ENCODE measurements around the gene TFIP11. TPM values are rescaled to one million over a fixed set of nuclear protein-coding genes. Genes with fewer than 3 reads are reported as not detected.

The TFIP11 gene
- total and polyA plus RNA-seq, 2 of the 8 experiments (the other 6 are each of a cell fraction or from before 2014, with no cell fraction given): 18.1 to 28.3 TPM

DNA sequence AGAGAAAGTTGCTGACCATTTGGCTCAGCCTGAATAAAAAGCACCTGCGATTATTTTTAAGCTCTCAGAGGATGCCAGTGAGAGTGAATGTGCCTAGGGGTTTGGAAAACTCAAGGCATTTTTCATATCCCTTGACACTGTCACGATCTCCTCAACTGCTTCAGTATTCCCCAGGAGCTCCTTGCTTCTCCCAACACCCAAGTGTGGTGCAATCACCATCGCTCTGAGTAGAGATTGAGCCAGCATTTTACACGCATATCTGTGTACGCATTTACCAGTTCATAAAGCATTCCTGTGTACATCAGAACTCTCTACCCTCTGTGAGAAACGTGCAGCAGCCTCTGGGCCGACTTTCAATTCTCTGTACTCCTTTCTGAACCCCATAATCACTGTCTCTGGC lies 27.3 kb downstream of the TFIP11 start:
- FAIRE-seq (no peak), DNase-seq (ENCODE audit: low read depth in 1 of 2, low spot score in 2 of 2) (no peak)
- Histone ChIP-seq H3K4ac (replicated peaks; ENCODE audit: insufficient read length, low read depth, low read length) (no peak overlapping the region), H3K4me1 (replicated peaks in 1 of 4; ENCODE audit: control insufficient read depth in 3 of 4, insufficient read depth in 4 of 4, low read length in 3 of 4) (peaks cover 0 to 14% (median 6%) of the 10 kb centered on the region in 4 experiments; a peak in 5 of 7 replicates), H2BK120ac (replicated peaks; ENCODE audit: low read depth, low read length) (no peak overlapping the region), H3K79me2 (ENCODE audit: control insufficient read depth in 1 of 2, insufficient read depth in 2 of 2, low read length in 2 of 2) (peaks cover 12 to 51% of the 10 kb centered on the region in 2 experiments), H3K23me2 (ENCODE audit: low read depth, low read length) (peaks cover 11% of the 10 kb centered on the region), H3K4me2 (ENCODE audit: insufficient read depth in 1 of 2, low read depth in 2 of 2, low read length in 2 of 2) (peak overlapping the region; percentile 79 to 96), H3K9ac (replicated peaks in 1 of 4; ENCODE audit: extremely low read depth in 1 of 4, low read depth in 3 of 4, low read length in 3 of 4) (peak overlapping the region in 1 of 4 experiments; percentile 8; a peak in 1 of 7 replicates), H4K5ac (ENCODE audit: insufficient read length, low read depth, low read length) (no peak overlapping the region), H3K23ac (ENCODE audit: insufficient read length) (no peak overlapping the region), H2BK12ac (ENCODE audit: low read depth, low read length) (no peak overlapping the region), H3K27ac (ENCODE audit: low read depth, low read length) (no peak overlapping the region), H4K8ac (ENCODE audit: extremely low read depth, insufficient read depth, low read length) (no peak overlapping the region), H2AFZ (ENCODE audit: low read length) (no peak overlapping the region), H3K56ac (replicated peaks; ENCODE audit: insufficient read length, low read depth, low read length) (no peak overlapping the region), H4K91ac (replicated peaks; ENCODE audit: insufficient read length, low read length) (no peak overlapping the region), H3K14ac (ENCODE audit: insufficient read length) (no peak overlapping the region), H2AK5ac (ENCODE audit: low read depth, low read length) (no peak overlapping the region), H3K9me3 (ENCODE audit: insufficient read depth in 2 of 2, low read depth in 1 of 2, low read length in 1 of 2) (no peaks in the 10 kb centered on the region), H3K18ac (ENCODE audit: extremely low read depth, low read length) (no peak overlapping the region), H2BK15ac (ENCODE audit: low read length) (no peak overlapping the region), H2BK5ac (ENCODE audit: low read depth, low read length) (no peak overlapping the region), H3K27me3 (replicated peaks in 1 of 4; ENCODE audit: control insufficient read depth in 3 of 4, extremely low read depth in 1 of 4, insufficient read depth in 3 of 4, low read length in 3 of 4) (no peaks in the 10 kb centered on the region; a peak in 1 of 7 replicates), H3K4me3 (ENCODE audit: extremely low read depth in 1 of 4, insufficient read depth in 2 of 4, low read depth in 3 of 4, low read length in 4 of 4) (peak overlapping the region in 2 of 4 experiments; percentile 89 to 90; a peak in 4 of 8 replicates), H3K36me3 (ENCODE audit: control insufficient read depth in 2 of 4, insufficient read depth in 4 of 4, low read length in 3 of 4) (peaks cover 9 to 24% (median 24%) of the 10 kb centered on the region in 4 experiments), H2BK20ac (ENCODE audit: low read length) (no peak overlapping the region), H3K79me1 (ENCODE audit: low read depth, low read length) (peaks cover 6% of the 10 kb centered on the region; the same call in 1 of the 2 replicates), H4K20me1 (replicated peaks in 1 of 2; ENCODE audit: control insufficient read depth in 1 of 2, insufficient read depth in 2 of 2, low read length in 2 of 2) (peaks cover 2% of the 10 kb centered on the region in 2 experiments)
- TF ChIP-seq NANOG (IDR thresholded peaks at IDR 0.05; ENCODE audit: insufficient read depth, low read depth, low read length, poor library complexity, severe bottlenecking): no peak
- TF ChIP-seq CHD2 (IDR thresholded peaks at IDR 0.05; ENCODE audit: low read length): no peak
- no peak for TF ChIP-seq SIX5 (IDR thresholded peaks at IDR 0.05; ENCODE audit: low read depth, low read length)
- TF ChIP-seq SUZ12 (IDR thresholded peaks at IDR 0.05; ENCODE audit: low read length): no peak
- TF ChIP-seq SP2 (IDR thresholded peaks at IDR 0.05; ENCODE audit: low read length): no peak
- TF ChIP-seq RBBP5 (IDR thresholded peaks at IDR 0.05; ENCODE audit: borderline replicate concordance, low read depth, low read length): no peak
- TF ChIP-seq TAF7 (optimal IDR thresholded peaks at IDR 0.05; ENCODE audit: borderline replicate concordance, low read depth, low read length): no peak
- no peak for TF ChIP-seq ZNF274 (IDR thresholded peaks at IDR 0.05; ENCODE audit: borderline replicate concordance, extremely low read depth, low read length)
- no peak for TF ChIP-seq SRF (IDR thresholded peaks at IDR 0.05; ENCODE audit: low read depth, low read length)
- TF ChIP-seq NRF1 (IDR thresholded peaks at IDR 0.05; ENCODE audit: low read depth, low read length): no peak
- CTCF ChIA-PET (ENCODE audit: partially characterized antibody): interaction anchor here (1.0 to 1.5 kb wide), 3 partner anchors 17 to 184 kb away, joined by 3 to 6 read pairs (median 4); no protein-coding TSS in a partner anchor
- WGBS, 2 experiments (ENCODE audit: extremely low coverage in 1 of 2, insufficient coverage in 1 of 2, insufficient read length in 1 of 2, insufficient replicate concordance in 2 of 2, low coverage in 1 of 2, low lambda C conversion rate in 2 of 2, missing lambda C conversion rate in 1 of 2): 88% methylated on average over 7 of the region's 7 CpGs; no CpG with 5 or more reads in 1 of the 2 experiments
- POLR2A ChIA-PET (ENCODE audit: partially characterized antibody): interaction anchor here (0.9 to 3.3 kb wide), 9 partner anchors 10 to 176 kb away, joined by 3 to 27 read pairs (median 9); partner anchors contain the start of gene TFIP11
